IMR-90 (cell line): Measurements from ENCODE around the gene PHACTR3. TPM values are rescaled to one million over a fixed set of nuclear protein-coding genes. Genes with fewer than 3 reads are reported as not detected.

Experiments
- ATAC-seq: fragments of 200-7000 bp; cut with Tn5 transposase; 2 replicates; pipeline ENCODE4 v1.9.1; 2020; ENCODE audit warnings: low read depth, mild to moderate bottlenecking, moderate library complexity
- BruUV-seq: library from RNA; stranded (reverse); fragments of 400-500 nt; replicated peaks from 2 replicates; lab custom pipeline; 2021; lab: Mats Ljungman, UMichigan
- CTCF ChIA-PET: fragments of 300-600 bp; formaldehyde crosslinking; extraction: SDS; loops from one replicate; lab custom pipeline; 2021; ENCODE audit warnings: antibody characterized with exemption; lab: Yijun Ruan, JAX
- POLR2A ChIA-PET: fragments of 300-600 bp; sonication (Branson Sonifier 250); formaldehyde crosslinking; loops from one replicate; lab custom pipeline; 2022; ENCODE audit warnings: antibody characterized with exemption; ENCODE audit not compliant: unreplicated experiment; lab: Charles Lee
- DNase-seq: peaks from one replicate; pipeline ENCODE4 v3.0.0; 2013
- H2AFZ ChIP-seq: replicated peaks from 2 replicates; pipeline ENCODE3; 2013; ENCODE audit warnings: low read length, mild to moderate bottlenecking; ENCODE audit not compliant: poor library complexity
- H2AK5ac ChIP-seq: 2 replicates; pipeline ENCODE4 v1.6.1; 2013; ENCODE audit warnings: low read depth, low read length, inconsistent platforms
- H2AK9ac ChIP-seq: replicated peaks from 2 replicates; pipeline ENCODE3; 2013; ENCODE audit warnings: mild to moderate bottlenecking, low read depth, low read length, moderate library complexity; ENCODE audit not compliant: poor library complexity
- H2BK120ac ChIP-seq: 2 replicates; pipeline ENCODE4 v1.6.1; 2013; ENCODE audit warnings: low read depth, low read length, inconsistent platforms
- H2BK15ac ChIP-seq: 3 replicates; pipeline ENCODE4 v1.6.1; 2013; ENCODE audit warnings: low read depth, low read length, inconsistent platforms
- H2BK20ac ChIP-seq: 2 replicates; pipeline ENCODE4 v1.6.1; 2013; ENCODE audit warnings: low read depth, mild to moderate bottlenecking, inconsistent platforms, low read length, moderate library complexity
- H2BK5ac ChIP-seq: 2 replicates; pipeline ENCODE4 v1.6.1; 2013; ENCODE audit warnings: mild to moderate bottlenecking, low read depth, low read length, inconsistent platforms; ENCODE audit not compliant: poor library complexity, severe bottlenecking
- H3K14ac ChIP-seq: replicated peaks from 2 replicates; pipeline ENCODE4 v1.6.1; 2013; ENCODE audit warnings: low read depth, low read length, inconsistent platforms
- H3K18ac ChIP-seq: 2 replicates; pipeline ENCODE4 v1.6.1; 2013; ENCODE audit warnings: low read depth, low read length, control low read depth
- H3K23ac ChIP-seq: 2 replicates; pipeline ENCODE4 v1.6.1; 2013; ENCODE audit warnings: low read depth, low read length, inconsistent platforms
- H3K27ac ChIP-seq: 2 replicates; pipeline ENCODE4 v1.5.1; 2013; ENCODE audit warnings: mild to moderate bottlenecking, control low read depth, low read length; ENCODE audit not compliant: insufficient read depth
- H3K27me3 ChIP-seq: 2 replicates; pipeline ENCODE4 v1.6.1; 2013; ENCODE audit warnings: low read length; ENCODE audit not compliant: control insufficient read depth, insufficient read depth
- H3K36me3 ChIP-seq: 2 replicates; pipeline ENCODE4 v1.6.1; 2013; ENCODE audit warnings: low read length, mixed read lengths; ENCODE audit not compliant: control insufficient read depth, insufficient read depth
- H3K4ac ChIP-seq: 2 replicates; pipeline ENCODE4 v1.6.1; 2013; ENCODE audit warnings: low read depth, low read length, inconsistent platforms
- H3K4me1 ChIP-seq: 2 replicates; pipeline ENCODE4 v1.6.1; 2013; ENCODE audit warnings: low read length, mixed read lengths; ENCODE audit not compliant: control insufficient read depth, insufficient read depth
- H3K4me2 ChIP-seq: 2 replicates; pipeline ENCODE4 v1.6.1; 2013; ENCODE audit warnings: low read depth, mild to moderate bottlenecking, control low read depth, low read length, moderate library complexity
- H3K4me3 ChIP-seq: 2 replicates; pipeline ENCODE4 v1.5.1; 2013; ENCODE audit warnings: low read depth, mild to moderate bottlenecking, control low read depth, low read length, moderate library complexity; ENCODE audit not compliant: insufficient read depth
- H3K56ac ChIP-seq: 2 replicates; pipeline ENCODE4 v1.6.1; 2013; ENCODE audit warnings: low read length, inconsistent platforms; ENCODE audit not compliant: insufficient read depth; ENCODE audit errors: extremely low read depth
- H3K79me1 ChIP-seq, 2 experiments: 2 replicates each; pipeline ENCODE4 v1.6.1; 2013; ENCODE audit warnings: low read length in 2 of 2, inconsistent platforms in 1 of 2, low read depth in 1 of 2
- H3K9ac ChIP-seq: 2 replicates; pipeline ENCODE4 v1.6.1; 2013; ENCODE audit warnings: low read depth, low read length, control low read depth
- H3K9me1 ChIP-seq: 2 replicates; pipeline ENCODE4 v1.6.1; 2013; ENCODE audit warnings: low read length, inconsistent platforms; ENCODE audit not compliant: insufficient read depth
- H3K9me3 ChIP-seq: 2 replicates; pipeline ENCODE4 v1.6.1; 2013; ENCODE audit warnings: low read length; ENCODE audit not compliant: control insufficient read depth, insufficient read depth
- H4K20me1 ChIP-seq: 2 replicates; pipeline ENCODE4 v1.6.1; 2013; ENCODE audit warnings: low read length, inconsistent platforms; ENCODE audit not compliant: insufficient read depth
- H4K5ac ChIP-seq: 2 replicates; pipeline ENCODE4 v1.6.1; 2013; ENCODE audit warnings: mild to moderate bottlenecking, low read depth, low read length, control low read depth
- H4K8ac ChIP-seq, 2 experiments: 2 replicates each; pipeline ENCODE4 v1.6.1; 2013; ENCODE audit warnings: low read depth in 2 of 2, low read length in 2 of 2, control low read depth in 1 of 2, inconsistent platforms in 1 of 2
- H4K91ac ChIP-seq: 2 replicates; pipeline ENCODE4 v1.6.1; 2013; ENCODE audit warnings: low read depth, low read length, inconsistent platforms; ENCODE audit not compliant: insufficient read depth
- BHLHE40 ChIP-seq: fragments of 150-350 bp; IDR thresholded peaks from 2 replicates; pipeline ENCODE4 v1.6.1; 2016; ENCODE audit warnings: mild to moderate bottlenecking, low read depth, low read length
- CEBPB ChIP-seq: IDR thresholded peaks from 2 replicates; pipeline ENCODE4 v1.6.1; 2012; ENCODE audit warnings: low read depth, low read length, improper control_type of control experiment
- CHD1 ChIP-seq: IDR thresholded peaks from 2 replicates; pipeline ENCODE4 v1.6.1; 2012; ENCODE audit warnings: low read depth, low read length, improper control_type of control experiment
- CTCF ChIP-seq: conservative IDR thresholded peaks from 2 replicates; pipeline ENCODE4 v1.5.1; 2012; ENCODE audit warnings: mild to moderate bottlenecking, low read depth, low read length, improper control_type of control experiment
- FOS ChIP-seq: fragments of 150-350 bp; IDR thresholded peaks from 2 replicates; pipeline ENCODE4 v1.6.1; 2016; ENCODE audit warnings: low read depth, low read length
- MAFK ChIP-seq: IDR thresholded peaks from 2 replicates; pipeline ENCODE4 v1.6.1; 2012; ENCODE audit warnings: low read depth, low read length, improper control_type of control experiment
- MAZ ChIP-seq: IDR thresholded peaks from 2 replicates; pipeline ENCODE4 v1.6.1; 2012; ENCODE audit warnings: low read depth, mild to moderate bottlenecking, low read length, improper control_type of control experiment, moderate library complexity, borderline replicate concordance
- NFE2L2 ChIP-seq: fragments of 150-350 bp; IDR thresholded peaks from 2 replicates; pipeline ENCODE4 v1.6.1; 2016; ENCODE audit warnings: low read depth, mild to moderate bottlenecking, low read length
- POLR2A ChIP-seq: IDR thresholded peaks from 2 replicates; pipeline ENCODE4 v1.6.1; 2012; ENCODE audit warnings: mild to moderate bottlenecking, low read depth, low read length
- RAD21 ChIP-seq: IDR thresholded peaks from 2 replicates; pipeline ENCODE4 v1.6.1; 2012; ENCODE audit warnings: low read length, improper control_type of control experiment
- RCOR1 ChIP-seq: IDR thresholded peaks from 2 replicates; pipeline ENCODE4 v1.6.1; 2012; ENCODE audit warnings: mild to moderate bottlenecking, low read length, improper control_type of control experiment; ENCODE audit not compliant: insufficient replicate concordance
- RFX5 ChIP-seq: IDR thresholded peaks from 2 replicates; pipeline ENCODE4 v1.8.0; 2012; ENCODE audit warnings: low read depth, mild to moderate bottlenecking, low read length, moderate library complexity
- SMC3 ChIP-seq: fragments of 150-350 bp; IDR thresholded peaks from 2 replicates; pipeline ENCODE4 v1.6.1; 2016; ENCODE audit warnings: low read depth, mild to moderate bottlenecking, antibody characterized with exemption, low read length, moderate library complexity
- WGBS, 2 experiments: methylation state at CpG; one replicate each; pipeline versions ENCODE4 v1.1.5 to v1.1.7; 2013; ENCODE audit warnings: missing lambda C conversion rate in 2 of 2; ENCODE audit not compliant: insufficient read length in 1 of 2; ENCODE audit errors: extremely low coverage in 2 of 2; 5-methylcytosine and 5-hydroxymethylcytosine counted together
- dilution Hi-C: fragments of 300-500 bp; cut with HindIII; formaldehyde crosslinking; loops from one replicate; pipeline ENCODE4 v1.14.3; 2018; ENCODE audit warnings: low sequenced_read_pairs; ENCODE audit not compliant: unreplicated experiment
- in situ Hi-C: fragments of 300-500 bp; cut with MboI; formaldehyde crosslinking; loops from 3 replicates; pipeline ENCODE4 v1.14.3; 2019; ENCODE audit warnings: low sequenced_read_pairs, inconsistent platforms, mixed read lengths
- intact Hi-C: fragments of 100-400 bp; cut with micrococcal nuclease; formaldehyde crosslinking; loops from 2 replicates; pipeline ENCODE4 v1.10.0; 2022
- polyA plus RNA-seq, 3 experiments: library from polyadenylated mRNA; depleted of rRNA; stranded (reverse); fragments of >200 nt; gene quantifications; 2 replicates each; pipeline ENCODE4 v1.2.3, GENCODE V29; 2012; ENCODE audit warnings: low replicate concordance in 1 of 3
- total RNA-seq: library from RNA; depleted of rRNA; stranded (reverse); fragments of >200 nt; gene quantifications from 2 replicates; pipeline ENCODE4 v1.2.3, GENCODE V29; 2012
- TF ChIP-seq, protein P1 (sequence below): fragments of 150-350 bp; IDR thresholded peaks from 2 replicates; pipeline ENCODE4 v1.6.1; 2016; ENCODE audit warnings: low read depth, mild to moderate bottlenecking, low read length, moderate library complexity, borderline replicate concordance
- TF ChIP-seq, protein P2 (sequence below): fragments of 150-350 bp; IDR thresholded peaks from 2 replicates; pipeline ENCODE4 v1.6.1; 2017; ENCODE audit warnings: mild to moderate bottlenecking, antibody characterized with exemption, low read length, low read depth

PHACTR3 gene
- total and polyA plus RNA-seq, 2 of the 4 experiments (the other 2 are of a cell fraction) = not detected

DNA sequence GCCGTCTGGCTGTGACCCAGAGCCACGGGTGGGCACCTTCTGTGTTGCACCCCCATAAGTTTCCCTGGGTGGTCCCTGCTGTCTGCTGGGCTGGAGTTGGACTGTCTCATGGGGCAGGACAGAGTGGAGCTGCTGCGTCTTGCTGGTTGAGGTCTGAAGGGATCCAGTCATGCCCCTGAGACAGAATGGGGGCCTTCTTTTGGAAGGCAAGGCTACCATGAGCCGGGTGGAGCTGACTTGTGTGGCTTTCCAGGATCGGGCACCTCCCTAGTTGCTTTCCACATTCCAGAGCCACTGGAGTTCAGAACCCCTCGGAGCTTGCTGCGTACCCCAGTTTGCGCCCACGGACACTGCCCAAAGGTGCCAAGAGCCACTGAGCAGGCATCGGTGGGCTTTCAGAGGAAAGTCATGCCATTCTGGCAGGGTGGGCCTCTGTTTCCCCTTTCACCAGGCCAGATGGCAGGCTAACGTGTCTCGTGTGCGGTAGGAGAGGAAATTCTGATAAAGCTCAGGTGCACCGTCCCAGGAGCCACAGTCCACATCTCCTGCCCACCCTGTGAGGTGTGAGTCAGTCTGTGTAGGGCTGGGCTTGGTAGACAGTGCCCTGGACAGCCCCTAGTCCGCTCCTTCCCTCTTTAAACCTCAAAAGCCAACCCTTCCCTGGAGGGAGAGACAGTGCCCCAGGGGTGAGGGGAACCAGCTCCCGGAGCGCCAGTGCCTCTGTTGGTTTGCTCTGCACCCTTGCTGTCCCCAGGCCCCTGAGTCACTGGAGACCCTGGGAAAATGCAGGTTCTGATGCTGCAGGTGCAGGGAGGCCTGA, 203.8 kb downstream of the PHACTR3 start:
- H3K9me3 ChIP-seq = peaks cover 3% of the 10 kb centered on the region; the same call in 1 of the 2 replicates
- H2AK9ac ChIP-seq = no peak overlapping the region
- H3K4ac ChIP-seq = no peak overlapping the region
- no peak overlapping the region for H3K18ac ChIP-seq
- H3K23ac ChIP-seq = no peak overlapping the region
- H3K14ac ChIP-seq = no peak overlapping the region
- dilution Hi-C loops = no loop called here
- DNase-seq (no peak), ATAC-seq (no peak)
- H2AFZ ChIP-seq = no peak overlapping the region
- no peak overlapping the region for H3K56ac ChIP-seq
- 71% methylated on average over 5 of the region's 17 CpGs; no CpG with 5 or more reads in 1 of the 2 experiments for WGBS, 2 experiments
- intact Hi-C loops = no loop called here
- H3K4me3 ChIP-seq = no peak overlapping the region
- CTCF ChIA-PET = no interaction called here
- H2BK5ac ChIP-seq = no peak overlapping the region
- H4K5ac ChIP-seq = no peak overlapping the region
- H3K36me3 ChIP-seq = no peaks in the 10 kb centered on the region
- H3K4me1 ChIP-seq = no peaks in the 10 kb centered on the region
- no peaks in the 10 kb centered on the region for H3K79me1 ChIP-seq
- no peak overlapping the region for H3K27ac ChIP-seq
- no peak overlapping the region for H2AK5ac ChIP-seq
- H3K9ac ChIP-seq = no peak overlapping the region
- BruUV-seq = no TSS peak
- no peak overlapping the region for H4K91ac ChIP-seq
- no peaks in the 10 kb centered on the region for H3K9me1 ChIP-seq
- H3K27me3 ChIP-seq = no peaks in the 10 kb centered on the region
- POLR2A ChIA-PET = no interaction called here
- H4K8ac ChIP-seq = no peak overlapping the region
- H4K20me1 ChIP-seq = no peaks in the 10 kb centered on the region
- H2BK15ac ChIP-seq = no peak overlapping the region
- H3K4me2 ChIP-seq = no peak overlapping the region
- H2BK20ac ChIP-seq = no peak overlapping the region
- in situ Hi-C loops = no loop called here
- no peak overlapping the region for H2BK120ac ChIP-seq
- TF ChIP-seq CEBPB (no peak), NFE2L2 (no peak), BHLHE40 (no peak), MAFK (no peak), CHD1 (no peak), FOS (no peak), CTCF (no peak), RFX5 (no peak), MAZ (no peak), RCOR1 (no peak), RAD21 (no peak), SMC3 (no peak), POLR2A (no peak)
- TF ChIP-seq, protein P1, sequence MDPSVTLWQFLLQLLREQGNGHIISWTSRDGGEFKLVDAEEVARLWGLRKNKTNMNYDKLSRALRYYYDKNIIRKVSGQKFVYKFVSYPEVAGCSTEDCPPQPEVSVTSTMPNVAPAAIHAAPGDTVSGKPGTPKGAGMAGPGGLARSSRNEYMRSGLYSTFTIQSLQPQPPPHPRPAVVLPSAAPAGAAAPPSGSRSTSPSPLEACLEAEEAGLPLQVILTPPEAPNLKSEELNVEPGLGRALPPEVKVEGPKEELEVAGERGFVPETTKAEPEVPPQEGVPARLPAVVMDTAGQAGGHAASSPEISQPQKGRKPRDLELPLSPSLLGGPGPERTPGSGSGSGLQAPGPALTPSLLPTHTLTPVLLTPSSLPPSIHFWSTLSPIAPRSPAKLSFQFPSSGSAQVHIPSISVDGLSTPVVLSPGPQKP = no peak
- TF ChIP-seq, protein P2, sequence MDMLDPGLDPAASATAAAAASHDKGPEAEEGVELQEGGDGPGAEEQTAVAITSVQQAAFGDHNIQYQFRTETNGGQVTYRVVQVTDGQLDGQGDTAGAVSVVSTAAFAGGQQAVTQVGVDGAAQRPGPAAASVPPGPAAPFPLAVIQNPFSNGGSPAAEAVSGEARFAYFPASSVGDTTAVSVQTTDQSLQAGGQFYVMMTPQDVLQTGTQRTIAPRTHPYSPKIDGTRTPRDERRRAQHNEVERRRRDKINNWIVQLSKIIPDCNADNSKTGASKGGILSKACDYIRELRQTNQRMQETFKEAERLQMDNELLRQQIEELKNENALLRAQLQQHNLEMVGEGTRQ = no peak
